Measurements from ENCODE around the gene CCDC24. TPM values are rescaled to one million over a fixed set of nuclear protein-coding genes. Genes with fewer than 3 reads are reported as not detected.

CCDC24 gene
- total RNA-seq, 1 donor from 2014 or later = 3.7 TPM

DNA sequence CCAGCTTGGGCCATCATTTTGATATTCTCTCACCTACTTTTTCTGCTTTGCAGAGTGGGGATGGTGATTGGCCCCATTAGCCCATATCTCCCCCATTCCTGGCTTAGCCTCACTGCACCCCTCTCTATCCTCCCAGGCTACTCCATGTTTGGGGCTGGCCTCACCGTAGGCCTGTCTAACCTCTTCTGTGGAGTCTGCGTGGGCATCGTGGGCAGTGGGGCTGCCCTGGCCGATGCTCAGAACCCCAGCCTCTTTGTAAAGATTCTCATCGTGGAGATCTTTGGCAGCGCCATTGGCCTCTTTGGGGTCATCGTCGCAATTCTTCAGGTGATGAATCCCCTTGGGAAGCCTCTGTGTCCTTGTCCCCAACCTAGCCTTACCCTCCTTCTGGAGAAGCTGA is 14.5 kb upstream of the CCDC24 start:
- no peak for FAIRE-seq
- DNase-seq (ENCODE audit: low read depth) = no peak
- no peak overlapping the region for H3K4me3 ChIP-seq (ENCODE audit: low read depth, low read length)
- peaks cover 23% of the 10 kb centered on the region for H3K36me3 ChIP-seq (ENCODE audit: control insufficient read depth, insufficient read depth, low read length)
- no peaks in the 10 kb centered on the region for H3K27me3 ChIP-seq (ENCODE audit: control insufficient read depth, insufficient read depth, low read length)
- TF ChIP-seq, protein P1, sequence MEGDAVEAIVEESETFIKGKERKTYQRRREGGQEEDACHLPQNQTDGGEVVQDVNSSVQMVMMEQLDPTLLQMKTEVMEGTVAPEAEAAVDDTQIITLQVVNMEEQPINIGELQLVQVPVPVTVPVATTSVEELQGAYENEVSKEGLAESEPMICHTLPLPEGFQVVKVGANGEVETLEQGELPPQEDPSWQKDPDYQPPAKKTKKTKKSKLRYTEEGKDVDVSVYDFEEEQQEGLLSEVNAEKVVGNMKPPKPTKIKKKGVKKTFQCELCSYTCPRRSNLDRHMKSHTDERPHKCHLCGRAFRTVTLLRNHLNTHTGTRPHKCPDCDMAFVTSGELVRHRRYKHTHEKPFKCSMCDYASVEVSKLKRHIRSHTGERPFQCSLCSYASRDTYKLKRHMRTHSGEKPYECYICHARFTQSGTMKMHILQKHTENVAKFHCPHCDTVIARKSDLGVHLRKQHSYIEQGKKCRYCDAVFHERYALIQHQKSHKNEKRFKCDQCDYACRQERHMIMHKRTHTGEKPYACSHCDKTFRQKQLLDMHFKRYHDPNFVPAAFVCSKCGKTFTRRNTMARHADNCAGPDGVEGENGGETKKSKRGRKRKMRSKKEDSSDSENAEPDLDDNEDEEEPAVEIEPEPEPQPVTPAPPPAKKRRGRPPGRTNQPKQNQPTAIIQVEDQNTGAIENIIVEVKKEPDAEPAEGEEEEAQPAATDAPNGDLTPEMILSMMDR (IDR thresholded peaks at IDR 0.05; ENCODE audit: insufficient read depth, low read length, severe bottlenecking) = no peak

DNA sequence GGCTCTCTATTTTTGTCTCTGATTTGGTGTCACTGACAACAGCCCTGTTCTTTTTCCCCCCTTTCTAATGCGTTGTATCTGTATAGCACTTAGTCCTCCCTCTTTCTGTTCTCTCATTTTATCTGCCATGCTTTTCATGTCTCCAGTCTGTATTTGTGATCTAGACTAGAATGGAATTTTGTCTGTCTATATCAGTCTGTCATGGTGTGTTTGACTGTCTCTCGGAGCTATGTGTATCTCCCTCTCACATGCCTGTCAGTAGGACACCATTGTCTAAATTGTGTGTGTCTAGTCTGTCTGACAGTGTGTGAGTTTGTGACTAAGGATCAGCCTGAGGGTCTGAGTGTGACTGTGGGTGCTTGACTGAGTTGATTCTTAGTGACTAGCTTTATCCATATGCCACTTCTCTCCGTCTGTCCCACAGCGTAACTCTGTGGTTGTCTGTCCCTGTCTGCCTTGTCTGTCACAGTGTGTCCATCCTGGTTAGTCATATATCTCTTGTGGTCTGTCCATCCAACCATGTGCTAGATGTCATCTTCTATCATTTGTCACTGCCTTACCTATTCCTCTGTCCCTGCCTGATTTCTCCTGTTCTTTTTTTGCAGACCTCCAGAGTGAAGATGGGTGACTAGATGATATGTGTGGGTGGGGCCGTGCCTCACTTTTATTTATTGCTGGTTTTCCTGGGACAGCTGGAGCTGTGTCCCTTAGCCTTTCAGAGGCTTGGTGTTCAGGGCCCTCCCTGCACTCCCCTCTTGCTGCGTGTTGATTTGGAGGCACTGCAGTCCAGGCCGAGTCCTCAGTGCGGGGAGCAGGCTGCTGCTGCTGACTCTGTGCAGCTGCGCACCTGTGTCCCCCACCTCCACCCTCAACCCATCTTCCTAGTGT is 13.8 kb upstream of the CCDC24 start:
- Histone ChIP-seq H3K4me3 (ENCODE audit: low read depth, low read length) (no peak overlapping the region), H3K27me3 (ENCODE audit: control insufficient read depth, insufficient read depth, low read length) (no peaks in the 10 kb centered on the region), H3K36me3 (ENCODE audit: control insufficient read depth, insufficient read depth, low read length) (peaks cover 20% of the 10 kb centered on the region)
- FAIRE-seq (peak; percentile 76), DNase-seq (ENCODE audit: low read depth) (no peak)
- TF ChIP-seq, protein P1 (IDR thresholded peaks at IDR 0.05; ENCODE audit: insufficient read depth, low read length, severe bottlenecking) = no peak

DNA sequence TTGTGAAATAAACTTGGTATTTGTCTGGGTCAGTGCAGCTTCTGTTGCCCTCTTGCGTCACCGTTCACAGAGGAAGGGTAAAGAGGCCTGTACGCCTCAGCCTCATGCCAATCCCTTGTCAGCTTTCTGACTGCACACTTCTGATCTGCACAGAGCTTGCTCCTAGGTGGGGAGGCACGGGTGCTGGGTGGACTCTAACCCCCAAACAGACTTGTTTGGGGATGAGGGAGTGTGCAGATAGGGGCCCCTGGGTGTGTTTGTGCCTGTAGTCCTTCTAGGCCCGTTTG is 13.2 kb upstream of the CCDC24 start:
- FAIRE-seq (no peak), DNase-seq (ENCODE audit: low read depth) (no peak)
- Histone ChIP-seq H3K4me3 (ENCODE audit: low read depth, low read length) (no peak overlapping the region), H3K36me3 (ENCODE audit: control insufficient read depth, insufficient read depth, low read length) (peaks cover 19% of the 10 kb centered on the region), H3K27me3 (ENCODE audit: control insufficient read depth, insufficient read depth, low read length) (no peaks in the 10 kb centered on the region)
- TF ChIP-seq, protein P1 (IDR thresholded peaks at IDR 0.05; ENCODE audit: insufficient read depth, low read length, severe bottlenecking) = no peak

DNA sequence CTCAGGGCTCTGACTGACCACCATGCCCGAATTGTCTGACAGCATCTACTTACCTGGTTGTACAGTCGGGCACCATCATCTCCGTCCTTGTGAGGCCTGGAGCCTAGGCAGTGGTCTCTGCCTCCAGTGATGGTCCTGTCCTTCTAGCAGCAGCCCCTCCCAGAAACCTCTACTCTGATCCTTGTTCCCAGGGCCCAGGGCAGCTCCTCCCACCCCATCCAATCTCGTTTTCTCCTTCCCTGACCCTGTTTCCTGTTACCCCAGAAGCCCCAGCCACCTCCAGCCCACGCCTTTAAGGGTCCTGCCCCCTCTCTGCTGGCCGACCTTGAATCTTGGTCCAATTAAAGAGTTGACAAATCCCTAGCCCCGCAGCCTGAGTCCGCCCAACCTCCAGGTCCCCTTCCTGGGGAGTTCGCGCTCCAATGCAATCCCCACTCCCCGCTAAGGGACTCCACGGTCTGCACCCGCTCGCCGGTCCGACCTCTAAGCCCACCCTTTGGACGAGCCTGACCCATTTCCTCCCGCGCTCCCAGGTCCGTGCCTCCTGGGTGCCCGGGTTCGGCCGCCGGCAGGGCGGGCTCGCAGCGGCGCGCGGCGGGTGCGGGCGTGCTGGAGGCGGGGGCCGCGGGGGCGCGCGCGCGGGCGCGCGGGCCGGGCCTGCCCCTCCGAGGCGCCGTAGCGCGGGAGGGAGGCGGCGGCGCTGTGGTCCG is 12.7 kb upstream of the CCDC24 start, which contains the start of gene B4GALT2:
TSS of gene B4GALT2 (plus strand) at position 660 of the 710 bp plus-strand sequence. CDS start 1,951 bp downstream, outside the sequence.
- Histone ChIP-seq H3K4me3 (ENCODE audit: low read depth, low read length) (peak within 1 kb of the TSS; percentile 46), H3K36me3 (ENCODE audit: control insufficient read depth, insufficient read depth, low read length) (peaks cover 19% of the 10 kb centered on the region), H3K27me3 (ENCODE audit: control insufficient read depth, insufficient read depth, low read length) (no peaks in the 10 kb centered on the region)
- no peak for DNase-seq (ENCODE audit: low read depth)
- TF ChIP-seq, protein P1 (IDR thresholded peaks at IDR 0.05; ENCODE audit: insufficient read depth, low read length, severe bottlenecking) = no peak
- FAIRE-seq = no peak

DNA sequence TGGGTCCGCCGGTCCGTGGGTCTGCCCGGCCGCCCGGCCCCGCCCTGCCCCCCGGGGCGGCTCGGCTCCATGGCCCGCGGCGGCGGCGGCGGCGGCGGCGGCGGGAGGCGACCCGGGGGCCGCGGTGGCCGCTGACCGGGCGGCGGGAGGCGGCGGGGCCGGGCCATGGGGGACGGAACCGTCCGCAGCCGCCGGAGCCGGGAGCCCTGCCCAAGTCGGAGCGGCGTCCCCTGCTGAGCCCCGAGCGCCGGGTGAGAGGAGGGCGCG is 12.2 kb upstream of the CCDC24 start:
- H3K4me3 ChIP-seq (ENCODE audit: low read depth, low read length) = peak overlapping the region; percentile 46
- FAIRE-seq (no peak), DNase-seq (ENCODE audit: low read depth) (no peak)
- TF ChIP-seq, protein P1 (IDR thresholded peaks at IDR 0.05; ENCODE audit: insufficient read depth, low read length, severe bottlenecking) = no peak
- peaks cover 19% of the 10 kb centered on the region for H3K36me3 ChIP-seq (ENCODE audit: control insufficient read depth, insufficient read depth, low read length)
- H3K27me3 ChIP-seq (ENCODE audit: control insufficient read depth, insufficient read depth, low read length) = no peaks in the 10 kb centered on the region
